HG03060 (cell line): ENCODE measurements around the gene RETREG3.
"Not testable (repeated sequence)": the region's sequence is repeated elsewhere in the genome, so short reads cannot be mapped to it uniquely, and the experiment has no call there.

Source experiments
- ATAC-seq: cut with Tn5 transposase; IDR thresholded peaks from one replicate; pipeline ENCODE4 v1.9.1; 2021; ENCODE audit warnings: low read depth, moderate number of reproducible peaks; ENCODE audit not compliant: unreplicated experiment

RETREG3 gene

GRCh38 chr17:42613699-42614295 lies 4.6 kb upstream of the RETREG3 start:
- no peak for ATAC-seq

- ATAC-seq = no peak
These were observed 2.8 kb upstream of the RETREG3 start for GRCh38 chr17:42612013-42612412.

- ATAC-seq = not testable (repeated sequence)
These were observed 934 bp upstream of the RETREG3 start for GRCh38 chr17:42609814-42610801.

- ATAC-seq = no peak
These were observed 631 bp downstream of the RETREG3 start for GRCh38 chr17:42608305-42609181.

- ATAC-seq = no peak
These were observed 1.4 kb downstream of the RETREG3 start for GRCh38 chr17:42607769-42608168.

DNA sequence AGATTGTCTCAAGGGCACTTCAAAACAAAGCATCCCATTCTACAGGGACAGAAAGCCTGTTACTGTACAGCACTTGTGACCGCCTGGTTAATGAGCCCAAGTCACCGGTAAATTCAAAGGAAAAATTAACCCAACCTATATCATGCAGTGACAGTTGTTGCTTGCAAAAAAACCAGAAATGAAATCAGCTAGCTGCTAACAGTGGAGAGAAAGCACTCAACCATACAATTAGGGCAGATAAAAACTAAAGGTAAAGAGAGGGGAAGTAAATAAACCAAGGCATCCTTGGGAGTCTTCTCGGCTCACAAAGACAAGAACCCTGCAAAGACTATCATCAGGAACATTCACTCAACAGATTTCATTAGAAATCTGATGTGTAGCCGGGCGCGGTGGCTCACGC lies 5.9 kb downstream of the RETREG3 start:
- ATAC-seq = no peak

DNA sequence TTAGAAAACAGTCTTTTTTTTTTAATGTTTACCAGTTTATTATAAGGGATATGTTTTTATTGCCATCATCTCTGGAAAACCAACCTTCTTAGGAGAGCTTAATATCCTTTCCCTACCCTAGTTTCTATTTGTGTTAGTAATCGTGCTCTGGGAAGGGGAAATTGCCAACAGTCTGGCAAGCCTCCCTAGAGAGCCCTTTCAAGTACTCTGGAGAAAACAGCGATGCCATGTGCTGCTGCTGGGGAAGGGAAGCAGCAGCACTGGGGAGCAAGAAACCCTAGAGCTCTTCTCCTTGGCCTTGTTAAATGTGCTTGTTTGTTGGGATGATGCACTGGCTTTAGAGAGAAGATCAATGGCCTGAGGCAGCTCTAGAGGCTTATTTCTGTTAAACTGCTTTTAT lies 10.3 kb downstream of the RETREG3 start:
- ATAC-seq = no peak

DNA sequence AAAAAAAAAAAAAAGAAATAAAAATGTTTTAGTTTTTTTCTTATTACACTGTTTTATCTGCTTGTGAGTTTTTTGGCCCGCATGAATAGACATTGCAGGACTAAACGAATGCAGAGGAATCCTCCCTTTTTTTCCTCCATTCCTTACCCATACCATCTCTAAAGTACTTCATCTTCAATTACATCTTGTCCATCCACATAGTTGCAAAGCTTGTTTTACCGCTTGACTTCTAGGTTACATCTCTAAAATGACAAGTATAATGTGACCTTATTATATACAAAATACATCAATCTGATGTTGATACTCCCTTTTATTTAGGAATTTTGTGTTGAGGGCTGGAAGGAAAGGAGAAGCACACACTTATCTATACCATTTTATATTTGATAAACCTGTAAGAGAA lies 12.8 kb downstream of the RETREG3 start:
- ATAC-seq = no peak

DNA sequence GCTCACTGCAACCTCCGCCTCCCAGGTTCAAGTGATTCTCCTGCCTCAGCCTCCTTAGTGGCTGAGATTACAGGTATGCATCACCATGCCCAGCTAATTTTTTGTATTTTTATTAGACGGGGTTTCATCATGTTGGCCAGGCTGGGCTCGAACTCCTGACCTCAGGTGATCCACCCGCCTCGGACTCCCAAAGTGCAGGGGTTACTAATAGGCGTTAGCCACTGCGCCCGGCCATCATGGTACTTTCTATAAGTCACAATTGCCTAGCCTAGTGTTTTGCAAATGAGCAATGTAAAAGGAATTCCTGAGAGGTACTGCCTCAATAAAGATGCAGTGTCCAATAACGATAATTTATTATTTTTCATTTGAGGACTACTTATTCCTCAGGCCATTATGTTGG lies 17.8 kb downstream of the RETREG3 start:
- ATAC-seq = no peak

GRCh38 chr17:42590886-42591285 lies 18.3 kb downstream of the RETREG3 start:
- ATAC-seq = no peak

GRCh38 chr17:42586514-42587230 lies 22.5 kb downstream of the RETREG3 start:
- ATAC-seq = no peak

DNA sequence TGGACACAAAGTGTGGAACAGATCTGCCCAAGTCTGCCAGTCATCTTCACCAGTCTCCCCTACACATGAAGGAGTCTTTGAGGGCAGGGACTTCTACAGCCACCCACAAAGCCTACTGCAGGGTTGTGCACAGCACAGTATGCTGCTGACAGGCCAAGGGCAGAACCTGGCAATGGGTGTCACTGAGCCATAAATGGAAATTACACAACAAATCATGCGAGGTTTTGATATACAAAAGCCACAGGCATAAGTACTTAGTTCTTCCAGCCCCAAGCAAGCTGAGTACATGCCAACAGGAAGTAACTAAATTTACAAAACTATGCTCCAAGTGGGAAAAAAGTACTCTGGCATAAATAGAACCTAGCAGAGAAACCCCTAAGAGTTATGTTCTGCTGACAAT lies 23.8 kb downstream of the RETREG3 start:
- ATAC-seq = no peak

GRCh38 chr17:42584880-42585279 lies 24.3 kb downstream of the RETREG3 start:
- no peak for ATAC-seq

GRCh38 chr17:42581744-42582270 lies 27.4 kb downstream of the RETREG3 start:
- no peak for ATAC-seq

GRCh38 chr17:42579794-42580551 lies 29.2 kb downstream of the RETREG3 start:
- ATAC-seq = no peak

DNA sequence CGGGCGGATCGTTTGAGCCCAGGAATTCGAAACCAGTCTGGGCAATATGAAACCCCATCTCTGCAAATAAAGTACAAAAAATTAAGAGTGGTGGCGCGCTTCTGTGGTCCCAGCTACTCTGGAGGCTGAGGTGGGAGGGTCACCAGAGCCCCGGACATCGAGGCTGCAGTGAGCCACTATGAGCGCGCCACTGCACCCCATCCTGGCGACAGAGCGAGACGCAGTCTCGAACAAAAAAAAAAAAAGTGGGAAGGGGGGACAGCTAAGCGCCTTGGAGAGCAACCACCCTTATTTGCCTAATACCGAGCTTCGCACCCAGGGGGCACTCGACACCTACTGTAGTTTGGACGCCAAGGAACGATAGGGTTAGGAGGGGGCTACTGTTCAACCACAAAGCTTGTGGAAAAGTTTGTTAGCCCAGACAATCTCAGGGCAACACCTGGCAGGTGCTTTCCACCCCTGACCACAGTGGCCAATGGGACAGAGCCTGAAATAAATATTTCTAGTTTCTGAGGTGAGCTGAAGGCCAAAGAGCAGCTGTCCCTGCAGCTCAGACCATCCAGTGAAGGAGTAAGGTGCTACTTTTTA lies 30.8 kb downstream of the RETREG3 start:
- ATAC-seq = no peak

DNA sequence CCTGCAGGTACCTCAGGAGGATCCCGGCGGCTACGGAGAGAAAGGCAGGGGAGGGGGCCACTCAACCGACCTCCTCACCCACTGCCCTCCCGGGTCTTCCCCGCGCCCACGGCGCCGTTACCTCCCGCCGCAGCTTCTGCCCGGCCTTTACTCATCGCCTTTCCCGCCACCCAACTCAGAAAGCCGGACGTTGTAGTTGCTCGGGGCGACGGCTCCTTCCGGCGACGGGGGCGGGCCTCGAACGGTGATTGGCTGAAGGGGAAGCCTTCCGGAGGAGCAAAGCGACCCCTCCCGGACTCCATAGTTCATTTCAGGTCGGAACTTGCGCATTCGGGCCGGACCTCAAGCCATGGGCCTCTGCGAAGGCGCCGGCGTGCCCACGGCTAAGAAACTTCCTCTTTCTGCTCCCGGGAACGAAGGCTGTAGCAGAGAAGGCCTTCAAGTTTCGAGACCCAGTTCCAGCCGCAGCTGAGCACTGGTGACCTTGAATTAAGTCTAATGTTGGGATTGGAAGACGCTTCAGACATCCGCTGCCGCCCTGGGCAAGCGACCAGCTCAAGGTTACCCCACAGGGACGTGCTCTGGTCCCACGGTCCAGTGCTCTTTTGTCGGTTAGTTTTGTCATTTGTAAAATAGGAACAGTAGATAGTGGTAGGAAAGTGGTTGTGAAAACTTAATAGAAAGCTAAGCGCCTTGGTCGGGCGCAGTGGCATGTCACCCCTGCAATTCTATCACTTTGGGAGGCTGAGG lies 31.5 kb downstream of the RETREG3 start, which contains the start of gene PSMC3IP:
PSMC3IP (minus strand) TSS at position 198 of the 750 bp plus-strand sequence; CDS start at position 155, 43 bp downstream.
- no peak for ATAC-seq

DNA sequence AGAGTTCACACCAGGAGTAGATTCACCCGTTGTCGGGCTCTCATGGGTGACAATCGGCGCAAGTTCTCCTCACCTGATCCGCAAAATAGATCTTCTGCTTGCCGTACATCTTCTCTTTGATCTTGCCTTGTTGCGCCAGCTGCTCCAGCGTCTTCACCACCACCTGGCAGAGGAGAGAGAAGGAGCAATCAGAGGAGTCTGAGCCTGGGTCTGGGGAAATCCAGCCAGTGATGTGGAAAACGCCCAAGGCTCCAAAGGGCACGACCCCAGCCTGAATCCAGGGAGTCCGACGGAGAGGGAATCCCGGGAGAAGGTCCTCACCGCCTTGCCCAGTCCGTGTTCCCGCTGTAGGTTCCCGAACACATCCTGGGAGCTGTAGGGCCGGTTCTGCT lies 32.0 kb downstream of the RETREG3 start:
- no peak for ATAC-seq
